Left lung (tissue), 10 donors: ENCODE measurements around the gene TSHZ2. TPM values are rescaled to one million over a fixed set of nuclear protein-coding genes. Genes with fewer than 3 reads are reported as not detected.

Experiments used
- ATAC-seq: fragments of 200-7000 bp; cut with Tn5 transposase; one replicate; pipeline ENCODE4 v1.9.1; 2020; ENCODE audit warnings: moderate library complexity
- DNase-seq, 4 donors: peaks; one replicate each; pipeline ENCODE4 v3.0.0-alpha.2; 2013 to 2020
- H3K27ac ChIP-seq, 2 donors: fragments of 200-600 bp; sonication (generic) in 1 of 2; one replicate each; pipeline versions ENCODE4 v1.5.0 to v1.8.0; 2020 to 2021
- H3K27me3 ChIP-seq, 2 donors: fragments of 200-600 bp; sonication (generic) in 1 of 2; one replicate each; pipeline versions ENCODE4 v1.5.0 to v1.8.0; 2020 to 2021
- H3K36me3 ChIP-seq, 2 donors: fragments of 200-600 bp; sonication (generic) in 1 of 2; one replicate each; pipeline versions ENCODE4 v1.5.0 to v1.8.0; 2020 to 2021
- H3K4me1 ChIP-seq, 2 donors: fragments of 200-600 bp; one replicate each; pipeline ENCODE4 v1.8.0; 2021
- H3K4me3 ChIP-seq, 2 donors: fragments of 200-600 bp; sonication (generic) in 1 of 2; one replicate each; pipeline versions ENCODE4 v1.5.0 to v1.8.0; 2020 to 2021; ENCODE audit warnings: mild to moderate bottlenecking in 1 of 2
- H3K9me3 ChIP-seq, 2 donors: fragments of 200-600 bp; sonication (generic) in 1 of 2; one replicate each; pipeline versions ENCODE4 v1.5.0 to v1.8.0; 2020 to 2021
- CTCF ChIP-seq, 2 donors: fragments of 200-600 bp; sonication (generic) in 1 of 2; IDR thresholded peaks; one replicate each; pipeline versions ENCODE4 v1.5.0 to v1.8.0; 2021; ENCODE audit warnings: antibody characterized with exemption in 2 of 2
- intact Hi-C, 2 donors: fragments of 100-400 bp; cut with DNase I; formaldehyde crosslinking; loops; one replicate each; pipeline versions ENCODE4 v1.11.2 to v1.14.2; 2022
- polyA plus RNA-seq, 6 donors: library from polyadenylated mRNA; unstranded; fragments of 120-200 nt; gene quantifications; one replicate each; pipeline ENCODE4 v1.2.1, GENCODE V29; 2013; ENCODE audit not compliant: insufficient read length in 6 of 6
- total RNA-seq, 2 donors: library from RNA; stranded (reverse); fragmentation: NEBNext Ultra II Directional; extraction: Animal tissue kit (Norgen Biotek cat#: 25700); gene quantifications; one replicate each; pipeline ENCODE4 v1.2.1, GENCODE V29; 2021
- donor health status: DM: no; HTN: yes; CAD: no.
- donor health status: DM: no; HTN: no; CAD: no.

TSHZ2 gene
- total and polyA plus RNA-seq, 8 donors, result 7.6 to 20.7 (median 13.9) TPM

- Histone ChIP-seq H3K9me3 (no peaks in the 10 kb centered on the region), H3K4me3 (no peak overlapping the region), H3K36me3 (no peaks in the 10 kb centered on the region), H3K27ac (no peak overlapping the region), H3K27me3 (no peaks in the 10 kb centered on the region), H3K4me1 (no peaks in the 10 kb centered on the region)
- DNase-seq (no peak), ATAC-seq (no peak)
- TF ChIP-seq CTCF (IDR thresholded peaks at IDR 0.05), result no peak
- intact Hi-C loops, result no loop called here
Observed at GRCh38 chr20:53238121-53238660, 266.0 kb downstream of the TSHZ2 start.

- Histone ChIP-seq H3K36me3 (no peaks in the 10 kb centered on the region), H3K9me3 (no peaks in the 10 kb centered on the region), H3K4me1 (no peaks in the 10 kb centered on the region), H3K4me3 (no peak overlapping the region), H3K27me3 (no peaks in the 10 kb centered on the region), H3K27ac (no peak overlapping the region)
- intact Hi-C loops, result no loop called here
- ATAC-seq, result no peak
- no peak for TF ChIP-seq CTCF (IDR thresholded peaks at IDR 0.05)
- no peak for DNase-seq
Observed at GRCh38 chr20:53243152-53243551, 271.0 kb downstream of the TSHZ2 start.

- DNase-seq, result no peak
- ATAC-seq, result no peak
- intact Hi-C loops, result no loop called here
- Histone ChIP-seq H3K36me3 (no peaks in the 10 kb centered on the region), H3K27me3 (no peaks in the 10 kb centered on the region), H3K9me3 (no peaks in the 10 kb centered on the region), H3K27ac (no peak overlapping the region), H3K4me3 (no peak overlapping the region), H3K4me1 (no peaks in the 10 kb centered on the region)
- no peak for TF ChIP-seq CTCF (IDR thresholded peaks at IDR 0.05)
Observed at GRCh38 chr20:53244711-53245110, 272.6 kb downstream of the TSHZ2 start.

GRCh38 chr20:53245574-53245973 is 273.4 kb downstream of the TSHZ2 start:
- DNase-seq (no peak), ATAC-seq (no peak)
- TF ChIP-seq CTCF (IDR thresholded peaks at IDR 0.05), result no peak
- no peaks in the 10 kb centered on the region for H3K36me3 ChIP-seq
- no peak overlapping the region for H3K27ac ChIP-seq
- intact Hi-C loops, result no loop called here
- H3K9me3 ChIP-seq, result no peaks in the 10 kb centered on the region
- H3K4me3 ChIP-seq, result no peak overlapping the region
- H3K4me1 ChIP-seq, result no peaks in the 10 kb centered on the region
- H3K27me3 ChIP-seq, result no peaks in the 10 kb centered on the region

GRCh38 chr20:53247468-53248103 is 275.4 kb downstream of the TSHZ2 start:
- H3K4me3 ChIP-seq, result no peak overlapping the region
- H3K27me3 ChIP-seq, result no peaks in the 10 kb centered on the region
- ATAC-seq, result no peak
- DNase-seq, result no peak
- H3K36me3 ChIP-seq, result no peaks in the 10 kb centered on the region
- no peak for TF ChIP-seq CTCF (IDR thresholded peaks at IDR 0.05)
- intact Hi-C loops, result no loop called here
- no peaks in the 10 kb centered on the region for H3K9me3 ChIP-seq
- H3K27ac ChIP-seq, result no peak overlapping the region
- no peaks in the 10 kb centered on the region for H3K4me1 ChIP-seq
